KMS-11 (cell line): ENCODE measurements around the gene RBM3.

ENCODE experiments used
- H2AFZ ChIP-seq: fragments of 200-600 bp; sonication (generic); 2 replicates; pipeline ENCODE4 v1.6.1; 2016; ENCODE audit warnings: antibody characterized with exemption, mixed run types, low read depth
- H3K27ac ChIP-seq: fragments of 200-600 bp; sonication (generic); 2 replicates; pipeline ENCODE4 v1.6.1; 2016; ENCODE audit warnings: mild to moderate bottlenecking, mixed run types
- H3K27me3 ChIP-seq: fragments of 200-600 bp; sonication (generic); 2 replicates; pipeline ENCODE4 v1.6.1; 2017; ENCODE audit warnings: mild to moderate bottlenecking, low read depth, mixed run types, moderate library complexity; ENCODE audit not compliant: insufficient read depth
- H3K36me3 ChIP-seq: fragments of 200-600 bp; sonication (generic); 2 replicates; pipeline ENCODE4 v1.6.1; 2017; ENCODE audit warnings: mild to moderate bottlenecking, mixed run types; ENCODE audit not compliant: insufficient read depth
- H3K4me1 ChIP-seq: fragments of 200-600 bp; sonication (generic); 2 replicates; pipeline ENCODE4 v1.6.1; 2016; ENCODE audit warnings: mild to moderate bottlenecking, low read depth, mixed run types; ENCODE audit not compliant: poor library complexity, severe bottlenecking
- H3K4me2 ChIP-seq: fragments of 200-600 bp; sonication (generic); 2 replicates; pipeline ENCODE4 v1.7.0; 2016; ENCODE audit warnings: mild to moderate bottlenecking, mixed run types
- H3K4me3 ChIP-seq: fragments of 200-600 bp; sonication (generic); IDR thresholded peaks from 2 replicates; pipeline ENCODE4 v1.6.1; 2017; ENCODE audit warnings: low read depth, low read length, mixed read lengths; ENCODE audit not compliant: insufficient read depth
- H3K79me2 ChIP-seq: fragments of 200-600 bp; sonication (generic); 2 replicates; pipeline ENCODE4 v1.6.1; 2016; ENCODE audit warnings: low read depth, mixed run types; ENCODE audit not compliant: insufficient read depth
- H3K9ac ChIP-seq: fragments of 200-600 bp; sonication (generic); 2 replicates; pipeline ENCODE4 v1.6.1; 2016; ENCODE audit warnings: mild to moderate bottlenecking, mixed run types
- H4K20me1 ChIP-seq: fragments of 200-600 bp; sonication (generic); 2 replicates; pipeline ENCODE4 v1.6.1; 2016; ENCODE audit warnings: mild to moderate bottlenecking, mixed run types; ENCODE audit not compliant: insufficient read depth
- CTCF ChIP-seq: fragments of 200-600 bp; sonication (generic); conservative IDR thresholded peaks from 2 replicates; pipeline ENCODE4 v1.6.1; 2017; ENCODE audit warnings: low read depth, mild to moderate bottlenecking, antibody characterized with exemption, low read length, moderate library complexity, mixed read lengths

The RBM3 gene

GRCh38 chrX:48558271-48558670 is 16.0 kb upstream of the RBM3 start:
- H3K4me2 ChIP-seq = no peak overlapping the region
- no peaks in the 10 kb centered on the region for H4K20me1 ChIP-seq
- no peak overlapping the region for H3K27ac ChIP-seq
- H3K9ac ChIP-seq = no peak overlapping the region
- no peak overlapping the region for H2AFZ ChIP-seq
- TF ChIP-seq CTCF = no peak
- H3K4me3 ChIP-seq = no peak overlapping the region
- H3K79me2 ChIP-seq = no peaks in the 10 kb centered on the region
- no peaks in the 10 kb centered on the region for H3K27me3 ChIP-seq
- H3K4me1 ChIP-seq = no peaks in the 10 kb centered on the region
- no peaks in the 10 kb centered on the region for H3K36me3 ChIP-seq

- no peak overlapping the region for H3K27ac ChIP-seq
- no peaks in the 10 kb centered on the region for H3K79me2 ChIP-seq
- no peak overlapping the region for H3K4me3 ChIP-seq
- no peaks in the 10 kb centered on the region for H3K27me3 ChIP-seq
- H2AFZ ChIP-seq = no peak overlapping the region
- H4K20me1 ChIP-seq = no peaks in the 10 kb centered on the region
- H3K4me1 ChIP-seq = no peaks in the 10 kb centered on the region
- no peak for TF ChIP-seq CTCF
- no peak overlapping the region for H3K9ac ChIP-seq
- H3K4me2 ChIP-seq = no peak overlapping the region
- H3K36me3 ChIP-seq = no peaks in the 10 kb centered on the region
Measured at GRCh38 chrX:48559636-48560035, 14.6 kb upstream of the RBM3 start.

- no peaks in the 10 kb centered on the region for H3K4me1 ChIP-seq
- no peaks in the 10 kb centered on the region for H3K79me2 ChIP-seq
- no peak for TF ChIP-seq CTCF
- no peaks in the 10 kb centered on the region for H4K20me1 ChIP-seq
- no peak overlapping the region for H3K27ac ChIP-seq
- no peak overlapping the region for H3K9ac ChIP-seq
- H3K4me3 ChIP-seq = no peak overlapping the region
- no peaks in the 10 kb centered on the region for H3K36me3 ChIP-seq
- no peaks in the 10 kb centered on the region for H3K27me3 ChIP-seq
- no peak overlapping the region for H2AFZ ChIP-seq
- no peak overlapping the region for H3K4me2 ChIP-seq
Measured at GRCh38 chrX:48560056-48560455, 14.2 kb upstream of the RBM3 start.

- no peaks in the 10 kb centered on the region for H3K79me2 ChIP-seq
- no peak overlapping the region for H3K9ac ChIP-seq
- no peak overlapping the region for H3K4me2 ChIP-seq
- no peaks in the 10 kb centered on the region for H4K20me1 ChIP-seq
- H3K27ac ChIP-seq = no peak overlapping the region
- H3K4me3 ChIP-seq = no peak overlapping the region
- H3K27me3 ChIP-seq = no peaks in the 10 kb centered on the region
- no peaks in the 10 kb centered on the region for H3K4me1 ChIP-seq
- TF ChIP-seq CTCF = no peak
- H3K36me3 ChIP-seq = no peaks in the 10 kb centered on the region
- H2AFZ ChIP-seq = no peak overlapping the region
Measured at GRCh38 chrX:48560681-48561080, 13.6 kb upstream of the RBM3 start.
